CD14-positive monocyte (primary cell): Measurements from ENCODE around the gene FDX2. TPM values are rescaled to one million over a fixed set of nuclear protein-coding genes. Genes with fewer than 3 reads are reported as not detected.
"Not testable (repeated sequence)": the region's sequence is repeated elsewhere in the genome, so short reads cannot be mapped to it uniquely, and the experiment has no call there.

Source experiments
- DNase-seq, 3 donors: peaks; one replicate each; pipeline ENCODE4 v3.0.0-alpha.2; 2011 to 2022
- H2AFZ ChIP-seq: 2 replicates; pipeline ENCODE4 v1.6.0; 2012; ENCODE audit warnings: mild to moderate bottlenecking, low read depth, low read length, inconsistent platforms; ENCODE audit not compliant: insufficient read depth, poor library complexity, severe bottlenecking
- H3K27ac ChIP-seq, 2 donors: 1 replicate in 1 of 2; 2 replicates in 1 of 2; pipeline ENCODE4 v1.5.1; 2012 to 2013; ENCODE audit warnings: low read length in 2 of 2, control low read depth in 1 of 2, inconsistent platforms in 1 of 2, low read depth in 1 of 2, mild to moderate bottlenecking in 1 of 2
- H3K27me3 ChIP-seq, 2 donors: one replicate each; pipeline versions ENCODE4 v1.6.0 to v1.6.1; 2011 to 2013; ENCODE audit warnings: low read length in 2 of 2; ENCODE audit not compliant: control insufficient read depth in 2 of 2, insufficient read depth in 2 of 2
- H3K36me3 ChIP-seq, 2 donors: replicated peaks in 1 of 2; 1 replicate in 1 of 2; 2 replicates in 1 of 2; pipeline versions ENCODE4 v1.5.1 to v1.6.1; 2012 to 2013; ENCODE audit warnings: low read length in 2 of 2, control low read depth in 1 of 2, inconsistent platforms in 1 of 2, mild to moderate bottlenecking in 1 of 2; ENCODE audit not compliant: insufficient read depth in 2 of 2, control insufficient read depth in 1 of 2
- H3K4me1 ChIP-seq, 2 donors: 1 replicate in 1 of 2; 2 replicates in 1 of 2; pipeline versions ENCODE4 v1.5.1 to v1.6.1; 2012 to 2013; ENCODE audit warnings: low read length in 2 of 2, control low read depth in 1 of 2, inconsistent platforms in 1 of 2, mild to moderate bottlenecking in 1 of 2, moderate library complexity in 1 of 2; ENCODE audit not compliant: insufficient read depth in 2 of 2, control insufficient read depth in 1 of 2
- H3K4me2 ChIP-seq: replicated peaks from 2 replicates; pipeline ENCODE3; 2012; ENCODE audit warnings: low read length, moderate library complexity, mild to moderate bottlenecking; ENCODE audit not compliant: poor library complexity, severe bottlenecking; ENCODE audit errors: extremely low read depth
- H3K4me3 ChIP-seq, 3 experiments: fragments of 200-600 bp in 1 of 3; sonication (generic) in 1 of 3; replicated peaks in 1 of 3; 1 replicate in 2 of 3; 2 replicates in 1 of 3; pipeline ENCODE4 v1.5.1; 2011 to 2013; ENCODE audit warnings: low read length in 3 of 3, mild to moderate bottlenecking in 3 of 3, control low read depth in 2 of 3, low read depth in 2 of 3, inconsistent platforms in 1 of 3, moderate library complexity in 1 of 3
- H3K79me2 ChIP-seq: 2 replicates; pipeline ENCODE4 v1.6.0; 2012; ENCODE audit warnings: mild to moderate bottlenecking, control low read depth, inconsistent platforms, low read length, moderate library complexity; ENCODE audit not compliant: insufficient read depth
- H3K9ac ChIP-seq: 2 replicates; pipeline ENCODE4 v1.6.0; 2017; ENCODE audit warnings: low read length, mild to moderate bottlenecking; ENCODE audit not compliant: insufficient read depth, poor library complexity, severe bottlenecking
- H3K9me3 ChIP-seq, 2 donors: replicated peaks in 1 of 2; 1 replicate in 1 of 2; 2 replicates in 1 of 2; pipeline versions ENCODE4 v1.5.1 to v1.6.1; 2012 to 2013; ENCODE audit warnings: low read length in 2 of 2, control low read depth in 1 of 2; ENCODE audit not compliant: control insufficient read depth in 1 of 2, insufficient read depth in 1 of 2
- H4K20me1 ChIP-seq: 2 replicates; pipeline ENCODE4 v1.6.0; 2012; ENCODE audit warnings: mild to moderate bottlenecking, low read length, control low read depth, moderate library complexity; ENCODE audit not compliant: insufficient read depth
- H3K27ac Mint-ChIP-seq, 7 donors: one replicate each; pipeline ENCODE4 v1.8.0; 2020; ENCODE audit warnings: mild to moderate bottlenecking in 7 of 7, mixed read lengths in 7 of 7, moderate library complexity in 6 of 7, inconsistent platforms in 2 of 7
- H3K27me3 Mint-ChIP-seq, 3 donors: one replicate each; pipeline ENCODE4 v1.8.0; 2021 to 2022; ENCODE audit warnings: low read depth in 3 of 3, mild to moderate bottlenecking in 3 of 3, mixed read lengths in 3 of 3, moderate library complexity in 3 of 3, inconsistent platforms in 1 of 3
- H3K36me3 Mint-ChIP-seq, 2 donors: one replicate each; pipeline ENCODE4 v1.8.0; 2020; ENCODE audit warnings: mixed read lengths in 2 of 2, inconsistent platforms in 1 of 2, mild to moderate bottlenecking in 1 of 2
- H3K4me1 Mint-ChIP-seq: one replicate; pipeline ENCODE4 v1.8.0; 2020; ENCODE audit warnings: mild to moderate bottlenecking, mixed read lengths
- H3K4me3 Mint-ChIP-seq, 2 donors: one replicate each; pipeline ENCODE4 v1.8.0; 2020; ENCODE audit warnings: mild to moderate bottlenecking in 2 of 2, mixed read lengths in 2 of 2, moderate library complexity in 1 of 2
- H3K9me3 Mint-ChIP-seq, 7 donors: one replicate each; pipeline ENCODE4 v1.8.0; 2020 to 2022; ENCODE audit warnings: mixed read lengths in 7 of 7, mild to moderate bottlenecking in 6 of 7, moderate library complexity in 6 of 7, inconsistent platforms in 2 of 7
- WGBS: methylation state at CpG from one replicate; pipeline ENCODE4 v1.1.5; 2013; ENCODE audit warnings: missing lambda C conversion rate; ENCODE audit not compliant: insufficient coverage; 5-methylcytosine and 5-hydroxymethylcytosine counted together
- intact Hi-C, 2 donors: fragments of 100-400 bp; cut with micrococcal nuclease; formaldehyde crosslinking; loops; one replicate each; pipeline versions ENCODE4 v1.15.0 to v1.15.1; 2023
- polyA plus RNA-seq, 3 donors: library from polyadenylated mRNA; depleted of rRNA in 1 of 3; unstranded in 2 of 3; stranded (reverse) in 1 of 3; fragments of 300-500 nt in 2 of 3; fragments of >200 nt in 1 of 3; fragmentation: Illumina TruSeq in 2 of 3; gene quantifications; 1 replicate in 2 of 3; 2 replicates in 1 of 3; pipeline ENCODE4 v1.2.3, GENCODE V29; 2012 to 2021
- TF ChIP-seq, protein P1 (sequence below): fragments of 200-600 bp; IDR thresholded peaks from one replicate; pipeline ENCODE4 v1.8.0; 2022; ENCODE audit warnings: antibody characterized with exemption, mild to moderate bottlenecking

The FDX2 gene
- polyA plus RNA-seq, 3 donors, result 5.5 to 6.8 (median 6.7) TPM

DNA sequence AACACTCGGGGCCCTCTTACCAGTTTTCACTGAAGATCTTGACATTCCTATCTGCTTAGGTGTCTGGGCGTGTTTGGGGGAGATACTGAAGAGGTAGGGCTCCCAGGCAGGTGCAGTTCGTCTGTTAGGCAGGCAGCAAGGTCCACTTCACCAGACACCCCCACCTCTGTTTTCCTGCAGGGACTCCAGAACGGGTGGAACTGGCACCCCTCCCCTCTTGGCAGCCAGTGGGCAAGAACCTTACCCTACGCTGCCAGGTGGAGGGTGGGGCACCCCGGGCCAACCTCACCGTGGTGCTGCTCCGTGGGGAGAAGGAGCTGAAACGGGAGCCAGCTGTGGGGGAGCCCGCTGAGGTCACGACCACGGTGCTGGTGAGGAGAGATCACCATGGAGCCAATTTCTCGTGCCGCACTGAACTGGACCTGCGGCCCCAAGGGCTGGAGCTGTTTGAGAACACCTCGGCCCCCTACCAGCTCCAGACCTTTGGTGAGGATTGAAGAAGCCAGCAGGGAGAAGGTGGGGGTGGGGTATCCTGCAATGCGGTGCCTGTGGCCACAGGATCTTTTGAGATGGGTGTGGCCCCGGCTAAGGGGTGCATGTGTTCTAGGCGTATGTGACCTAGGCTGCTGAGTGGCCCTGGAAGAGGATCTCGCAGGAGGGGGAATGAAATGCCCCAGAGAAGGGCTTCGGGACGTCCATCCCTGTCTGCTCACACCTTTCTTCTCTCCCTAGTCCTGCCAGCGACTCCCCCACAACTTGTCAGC lies 32.3 kb downstream of the FDX2 start:
- H3K4me1 Mint-ChIP-seq, result peaks cover 46% of the 10 kb centered on the region
- TF ChIP-seq, protein P1, sequence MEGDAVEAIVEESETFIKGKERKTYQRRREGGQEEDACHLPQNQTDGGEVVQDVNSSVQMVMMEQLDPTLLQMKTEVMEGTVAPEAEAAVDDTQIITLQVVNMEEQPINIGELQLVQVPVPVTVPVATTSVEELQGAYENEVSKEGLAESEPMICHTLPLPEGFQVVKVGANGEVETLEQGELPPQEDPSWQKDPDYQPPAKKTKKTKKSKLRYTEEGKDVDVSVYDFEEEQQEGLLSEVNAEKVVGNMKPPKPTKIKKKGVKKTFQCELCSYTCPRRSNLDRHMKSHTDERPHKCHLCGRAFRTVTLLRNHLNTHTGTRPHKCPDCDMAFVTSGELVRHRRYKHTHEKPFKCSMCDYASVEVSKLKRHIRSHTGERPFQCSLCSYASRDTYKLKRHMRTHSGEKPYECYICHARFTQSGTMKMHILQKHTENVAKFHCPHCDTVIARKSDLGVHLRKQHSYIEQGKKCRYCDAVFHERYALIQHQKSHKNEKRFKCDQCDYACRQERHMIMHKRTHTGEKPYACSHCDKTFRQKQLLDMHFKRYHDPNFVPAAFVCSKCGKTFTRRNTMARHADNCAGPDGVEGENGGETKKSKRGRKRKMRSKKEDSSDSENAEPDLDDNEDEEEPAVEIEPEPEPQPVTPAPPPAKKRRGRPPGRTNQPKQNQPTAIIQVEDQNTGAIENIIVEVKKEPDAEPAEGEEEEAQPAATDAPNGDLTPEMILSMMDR, result no peak
- H3K27ac Mint-ChIP-seq, result peak overlapping the region in 1 of 7 donors; percentile 14
- peaks cover 33 to 46% of the 10 kb centered on the region in 2 donors for H3K4me1 ChIP-seq
- H3K27me3 ChIP-seq, result peaks cover 0 to 12% of the 10 kb centered on the region in 2 donors
- no peak for DNase-seq
- peaks cover 6 to 17% (median 14%) of the 10 kb centered on the region in 3 donors for H3K27me3 Mint-ChIP-seq
- peaks cover 0 to 9% (median 2%) of the 10 kb centered on the region in 7 donors for H3K9me3 Mint-ChIP-seq
- no peak overlapping the region for H3K27ac ChIP-seq
- H3K9ac ChIP-seq, result no peak overlapping the region
- H2AFZ ChIP-seq, result no peak overlapping the region
- H3K4me3 ChIP-seq, result no peak overlapping the region
- H3K9me3 ChIP-seq, result no peaks in the 10 kb centered on the region
- WGBS, result 93% methylated on average over 16 of the region's 23 CpGs
- no peak overlapping the region for H3K4me2 ChIP-seq
- intact Hi-C loops, result no loop called here
- H3K4me3 Mint-ChIP-seq, result no peak overlapping the region
- H3K36me3 ChIP-seq, result peaks cover 62 to 73% of the 10 kb centered on the region in 2 donors
- peaks cover 66 to 79% of the 10 kb centered on the region in 2 donors for H3K36me3 Mint-ChIP-seq
- H4K20me1 ChIP-seq, result peaks cover 80% of the 10 kb centered on the region
- peaks cover 4% of the 10 kb centered on the region for H3K79me2 ChIP-seq

DNA sequence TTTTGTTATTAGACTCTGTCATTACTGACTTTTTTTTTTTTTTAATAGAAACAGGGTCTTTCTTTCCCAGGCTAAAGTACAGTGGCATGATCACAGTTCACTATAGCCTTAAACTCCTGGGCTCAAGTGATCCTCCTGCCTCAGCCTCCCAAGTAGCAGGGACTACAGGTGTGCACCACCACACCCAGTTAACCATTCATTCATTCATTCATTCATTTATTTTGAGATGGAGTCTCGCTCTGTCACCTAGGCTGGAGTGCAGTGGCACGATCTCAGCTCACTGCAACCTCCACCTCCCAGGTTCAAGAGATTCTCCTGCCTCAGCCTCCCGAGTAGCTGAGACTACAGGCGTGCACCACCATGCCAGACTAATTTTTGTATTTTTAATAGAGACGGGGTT lies 33.8 kb downstream of the FDX2 start:
- Mint-ChIP-seq H3K4me1 (peaks cover 35% of the 10 kb centered on the region), H3K36me3 (peaks cover 77 to 93% of the 10 kb centered on the region in 2 donors)
- H3K9me3 ChIP-seq, H3K9me3 Mint-ChIP-seq, H3K27ac Mint-ChIP-seq, H3K9ac ChIP-seq, H3K4me3 Mint-ChIP-seq, H3K4me2 ChIP-seq, H3K4me3 ChIP-seq, H2AFZ ChIP-seq, H3K27ac ChIP-seq, H3K79me2 ChIP-seq, H3K27me3 ChIP-seq, intact Hi-C loops, DNase-seq, H3K27me3 Mint-ChIP-seq: not testable (repeated sequence)
- peaks cover 71 to 87% of the 10 kb centered on the region in 2 donors for H3K36me3 ChIP-seq
- peaks cover 19 to 32% of the 10 kb centered on the region in 2 donors for H3K4me1 ChIP-seq
- peaks cover 94% of the 10 kb centered on the region for H4K20me1 ChIP-seq
- WGBS, result no CpG with 5 or more reads among the region's 5 CpGs
